Stimulated activated CD8-positive, alpha-beta memory T cell treated with anti-CD3 and anti-CD28 coated beads, Interleukin-12 subunit alpha, Interleukin-12 subunit beta, amount 100 ng/mL, for 1 hour (primary cell): ENCODE data around the gene TRNT1.

Experiments used
- DNase-seq: peaks from one replicate; pipeline ENCODE4 v3.0.0-alpha.2; 2020; ENCODE audit warnings: low read depth

Gene TRNT1

GRCh38 chr3:3178498-3179328 is 52.0 kb downstream of the TRNT1 start:
- no peak for DNase-seq

GRCh38 chr3:3179407-3180094 is 52.8 kb downstream of the TRNT1 start, which contains the start of gene CRBN:
CRBN (minus strand) TSS chr3:3179691; CDS start chr3:3179687, 4 bp downstream.
- peak; percentile 79 for DNase-seq

- DNase-seq = no peak
Observed at GRCh38 chr3:3180456-3180855, 53.7 kb downstream of the TRNT1 start.

GRCh38 chr3:3184876-3185275 is 58.1 kb downstream of the TRNT1 start:
- DNase-seq = no peak

GRCh38 chr3:3189102-3189727 is 62.5 kb downstream of the TRNT1 start:
- no peak for DNase-seq

- no peak for DNase-seq
Observed at GRCh38 chr3:3189961-3190360, 63.2 kb downstream of the TRNT1 start.

- no peak for DNase-seq
Observed at GRCh38 chr3:3191675-3192285, 65.0 kb downstream of the TRNT1 start.

GRCh38 chr3:3192286-3192675 is 65.5 kb downstream of the TRNT1 start:
- no peak for DNase-seq

GRCh38 chr3:3194861-3195260 is 68.1 kb downstream of the TRNT1 start:
- DNase-seq = no peak

GRCh38 chr3:3196148-3196861 is 69.6 kb downstream of the TRNT1 start:
- no peak for DNase-seq
